Stimulated activated CD4-positive, alpha-beta T cell treated with anti-CD3 and anti-CD28 coated beads, Interleukin-4, amount 100 ng/mL, for 48 hours (primary cell): ENCODE measurements around the gene RUNX1.

Experiments used
- DNase-seq, 2 donors: peaks; one replicate each; pipeline ENCODE4 v3.0.0-alpha.2; 2020; ENCODE audit warnings: low read depth in 2 of 2

The RUNX1 gene

GRCh38 chr21:34825948-34826548 is 223.1 kb downstream of the RUNX1 start:
- DNase-seq, result no peak

- no peak for DNase-seq
These were observed 224.0 kb downstream of the RUNX1 start for GRCh38 chr21:34825101-34825500.

GRCh38 chr21:34824314-34824713 is 224.8 kb downstream of the RUNX1 start:
- DNase-seq, result no peak

- no peak for DNase-seq
These were observed 226.2 kb downstream of the RUNX1 start for GRCh38 chr21:34822942-34823341.

GRCh38 chr21:34822168-34822567 is 226.9 kb downstream of the RUNX1 start:
- DNase-seq, result no peak

DNA sequence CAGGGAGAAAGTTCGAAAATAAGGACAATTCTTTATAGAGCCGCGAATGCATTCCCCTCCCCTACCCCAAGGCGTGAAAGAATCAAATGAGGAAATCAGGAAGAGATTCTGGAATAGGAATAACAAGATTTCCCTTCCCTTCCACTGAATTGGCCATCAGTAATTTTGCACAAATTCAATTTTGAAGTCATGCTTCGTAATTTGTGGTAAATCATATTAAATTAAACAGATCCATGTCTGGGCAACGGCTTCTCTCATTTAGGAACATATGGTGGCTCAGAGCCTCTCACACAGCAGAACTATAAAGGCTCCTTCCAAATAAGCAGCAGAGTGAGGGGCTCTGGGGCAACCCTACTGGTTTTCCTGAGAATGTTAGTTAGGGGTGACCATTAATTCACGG is 227.4 kb downstream of the RUNX1 start:
- no peak for DNase-seq

DNA sequence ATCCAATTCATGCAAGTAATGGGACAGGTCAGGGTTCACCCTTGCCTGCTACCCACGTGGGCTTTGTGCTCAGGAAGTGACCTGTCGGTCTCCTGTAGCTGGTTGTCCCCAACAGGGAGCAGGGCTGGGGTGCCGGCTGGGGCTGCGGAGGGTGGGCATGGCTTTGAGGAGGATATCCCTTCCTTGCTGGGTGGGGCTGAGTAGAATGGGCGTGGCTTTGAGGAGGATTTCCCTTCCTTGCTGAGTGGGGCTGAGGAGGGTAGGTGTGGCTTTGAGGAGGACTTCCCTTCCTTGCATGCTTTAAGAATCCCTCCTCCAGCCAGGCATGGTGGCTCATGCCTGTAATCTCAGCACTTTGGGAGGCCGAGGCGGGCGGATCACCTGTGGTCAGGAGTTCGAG is 229.1 kb downstream of the RUNX1 start:
- DNase-seq, result no peak

- DNase-seq, result no peak
These were observed 229.6 kb downstream of the RUNX1 start for GRCh38 chr21:34819357-34819999.

DNA sequence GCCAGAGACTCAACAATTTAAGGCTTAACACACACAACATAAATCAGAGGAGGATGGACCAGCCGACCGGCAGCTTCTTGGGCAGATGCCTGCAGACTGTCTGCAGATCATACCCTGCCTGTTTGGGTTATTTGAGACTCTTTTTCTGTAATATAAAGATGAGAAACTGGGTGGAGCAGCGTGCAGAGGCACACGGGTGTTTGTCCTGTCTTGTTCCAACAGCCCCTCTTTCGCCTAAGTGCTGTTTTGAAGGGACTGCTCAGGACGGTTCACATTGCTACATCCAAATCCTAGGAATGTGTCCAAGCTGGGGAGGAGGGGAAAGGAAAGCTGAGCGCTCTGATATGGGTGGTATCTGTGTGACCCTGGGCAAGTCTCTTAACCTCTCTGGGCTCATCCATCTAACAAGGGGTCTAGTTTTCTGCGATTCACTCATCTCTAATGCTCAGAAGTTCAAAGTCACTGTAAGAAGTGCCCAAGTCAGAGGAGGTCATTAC is 230.4 kb downstream of the RUNX1 start:
- DNase-seq, result no peak

DNA sequence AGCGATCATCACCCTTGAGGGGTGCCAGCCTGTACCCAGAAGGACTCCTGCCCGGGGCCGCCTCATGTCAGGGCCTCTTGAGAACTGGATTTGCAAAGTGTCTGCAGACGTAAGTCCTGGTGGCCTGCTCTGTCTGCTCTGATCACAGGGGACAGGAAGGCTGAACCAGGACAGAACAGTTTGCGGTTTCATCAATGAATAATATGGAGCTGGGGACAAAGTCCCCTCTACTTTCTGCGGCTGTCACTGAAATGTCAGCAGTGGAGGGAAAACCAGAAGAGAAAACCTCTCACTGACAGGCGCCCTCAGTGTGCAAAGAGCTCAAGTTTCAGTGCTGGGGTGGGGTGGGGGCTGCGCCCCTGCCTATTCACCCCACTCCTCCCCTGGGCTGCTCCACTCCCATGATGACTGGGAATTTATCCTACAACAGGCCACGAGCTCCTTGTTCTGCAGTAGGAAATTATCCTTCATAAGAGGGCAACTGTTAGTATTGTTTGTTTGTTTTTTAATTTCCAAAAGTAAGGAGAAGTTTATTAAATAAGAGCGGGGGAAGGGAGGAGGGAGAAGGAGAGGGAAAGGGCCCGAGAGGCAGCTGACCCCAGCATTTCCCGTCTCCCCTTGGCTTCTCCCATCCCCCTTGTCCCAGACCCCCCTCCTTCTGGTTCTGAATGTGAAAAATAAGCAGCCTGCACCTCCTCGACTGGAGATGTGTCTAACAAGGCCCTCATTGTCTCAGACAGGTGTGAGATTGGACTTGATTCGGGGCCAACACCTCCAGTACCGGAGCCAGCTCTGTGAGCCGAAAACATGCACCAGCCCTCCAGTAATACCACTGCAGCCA is 231.1 kb downstream of the RUNX1 start:
- DNase-seq, result no peak

GRCh38 chr21:34815831-34816705 is 233.0 kb downstream of the RUNX1 start:
- no peak for DNase-seq

DNA sequence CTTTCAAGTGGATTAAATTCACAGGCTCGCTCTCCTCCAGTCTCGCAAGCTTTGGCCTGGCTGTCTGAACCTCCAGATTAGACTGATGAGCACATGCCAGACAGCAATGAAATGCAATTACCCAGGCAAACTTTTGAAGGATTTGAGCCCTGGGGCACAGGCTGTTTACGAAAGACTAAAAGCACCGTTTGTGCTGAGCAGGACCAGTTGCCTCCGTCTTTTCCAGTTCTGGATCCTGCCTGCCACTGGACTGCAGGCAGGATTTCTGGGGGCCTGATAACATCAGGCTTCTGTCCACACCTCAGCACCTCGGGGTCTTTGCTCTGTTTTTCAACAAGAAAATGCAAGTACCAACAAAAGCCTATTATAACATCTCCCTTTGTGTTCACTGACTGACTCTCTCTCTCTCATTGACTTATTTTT is 234.6 kb downstream of the RUNX1 start:
- no peak for DNase-seq

- DNase-seq, result no peak
These were observed 235.7 kb downstream of the RUNX1 start for GRCh38 chr21:34813266-34813894.

- no peak for DNase-seq
These were observed 236.4 kb downstream of the RUNX1 start for GRCh38 chr21:34812504-34813265.

DNA sequence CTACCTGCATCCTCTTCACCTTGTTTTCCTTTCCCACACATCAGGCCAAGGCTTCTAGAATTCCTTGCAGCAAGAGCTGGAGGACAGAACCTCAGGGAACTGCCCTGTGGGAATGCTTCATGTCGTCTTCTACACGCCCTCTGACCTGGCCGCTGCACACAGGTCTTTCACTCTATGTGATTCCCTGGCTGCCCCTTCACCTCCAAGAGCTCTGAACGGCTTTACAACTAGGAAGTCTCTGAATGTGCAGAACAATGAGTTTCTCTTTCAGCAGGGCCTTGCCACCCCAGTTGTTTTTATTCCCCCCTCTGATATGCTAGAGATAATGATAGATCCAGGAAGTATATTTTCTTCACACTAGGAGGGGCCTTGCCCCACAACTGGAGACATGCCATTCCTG is 237.7 kb downstream of the RUNX1 start:
- DNase-seq, result no peak

- no peak for DNase-seq
These were observed 238.3 kb downstream of the RUNX1 start for GRCh38 chr21:34810786-34811185.

DNA sequence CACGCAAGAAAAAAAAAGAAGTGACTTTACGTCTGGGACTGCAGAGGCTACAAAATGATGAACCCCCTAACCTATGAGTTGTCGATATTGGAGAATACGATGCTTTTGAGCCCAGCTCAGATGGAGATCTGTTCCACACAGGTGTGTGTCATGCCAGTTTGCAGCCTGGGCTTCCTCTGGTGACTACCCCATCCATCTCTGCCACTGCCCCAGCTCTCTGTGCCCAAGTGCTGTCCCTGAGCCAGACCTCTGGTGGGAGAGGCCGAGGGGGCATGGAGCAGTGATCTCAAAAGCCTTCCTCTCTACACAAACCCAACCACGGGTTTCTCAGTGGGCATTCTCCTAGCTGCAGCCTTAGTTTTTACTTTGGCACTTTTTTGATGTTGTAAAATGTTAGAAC is 239.3 kb downstream of the RUNX1 start:
- no peak for DNase-seq

DNA sequence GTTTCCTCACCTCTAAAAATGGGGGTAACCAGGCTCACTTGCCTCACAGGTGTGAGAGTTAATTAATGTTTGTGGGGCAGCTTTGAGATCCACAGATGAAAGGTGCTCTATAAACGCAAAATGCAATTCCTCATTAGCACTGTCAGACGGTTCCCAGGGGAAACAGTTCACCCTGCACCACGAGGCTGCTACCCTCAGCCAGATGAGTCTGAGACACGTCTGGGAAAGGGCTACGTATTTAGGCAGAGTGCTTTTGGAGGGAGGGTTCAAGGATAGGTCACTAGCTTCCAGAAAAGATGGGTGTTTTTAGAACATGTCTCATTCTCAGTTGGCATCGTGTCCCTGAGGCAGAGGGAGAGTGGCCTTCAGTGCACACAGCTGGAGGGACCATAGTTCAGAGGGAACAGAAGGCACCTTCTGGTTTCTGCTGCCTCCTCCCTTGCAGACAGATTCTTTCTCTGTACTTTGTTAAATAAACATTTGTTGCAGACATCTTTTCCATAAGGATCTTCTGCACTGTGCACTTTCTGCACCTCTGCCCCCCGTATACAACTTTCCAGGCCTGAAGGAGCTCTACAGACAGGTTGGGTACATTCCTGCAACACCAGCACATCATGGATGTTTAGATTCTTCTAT is 240.4 kb downstream of the RUNX1 start:
- DNase-seq, result no peak

- DNase-seq, result peak; percentile 50 to 65
These were observed 241.1 kb downstream of the RUNX1 start for GRCh38 chr21:34807881-34808568.
